ENCODE data around the gene NRXN2. TPM values are rescaled to one million over a fixed set of nuclear protein-coding genes. Genes with fewer than 3 reads are reported as not detected.

Gene NRXN2
- total RNA-seq, 1 donor from 2014 or later, result 2.2 TPM

GRCh38 chr11:64611176-64611575 lies 111.8 kb downstream of the NRXN2 start:
- no peak for DNase-seq (ENCODE audit: low spot score)
- Histone ChIP-seq H2AFZ (replicated peaks) (no peak overlapping the region), H3K4me3 (no peak overlapping the region), H3K36me3 (no peaks in the 10 kb centered on the region), H3K4me2 (no peak overlapping the region), H3K79me2 (ENCODE audit: low read depth) (no peaks in the 10 kb centered on the region), H3F3A (ENCODE audit: low read depth) (no peaks in the 10 kb centered on the region), H4K20me1 (ENCODE audit: low read depth) (no peaks in the 10 kb centered on the region), H3K27ac (no peak overlapping the region), H3K9me3 (ENCODE audit: low read depth) (no peaks in the 10 kb centered on the region), H3K9ac (no peak overlapping the region), H3K4me1 (peaks cover 21% of the 10 kb centered on the region), H3K27me3 (no peaks in the 10 kb centered on the region)
- Mint-ChIP-seq H3K4me1 (peaks cover 17% of the 10 kb centered on the region), H3K9me3 (no peaks in the 10 kb centered on the region), H3K36me3 (peaks cover 9% of the 10 kb centered on the region), H3K27ac (peak overlapping the region; percentile 60), H3K27me3 (ENCODE audit: insufficient read depth, low read depth) (peaks cover 7% of the 10 kb centered on the region), H3K4me3 (no peak overlapping the region)
- TF ChIP-seq, protein P1, sequence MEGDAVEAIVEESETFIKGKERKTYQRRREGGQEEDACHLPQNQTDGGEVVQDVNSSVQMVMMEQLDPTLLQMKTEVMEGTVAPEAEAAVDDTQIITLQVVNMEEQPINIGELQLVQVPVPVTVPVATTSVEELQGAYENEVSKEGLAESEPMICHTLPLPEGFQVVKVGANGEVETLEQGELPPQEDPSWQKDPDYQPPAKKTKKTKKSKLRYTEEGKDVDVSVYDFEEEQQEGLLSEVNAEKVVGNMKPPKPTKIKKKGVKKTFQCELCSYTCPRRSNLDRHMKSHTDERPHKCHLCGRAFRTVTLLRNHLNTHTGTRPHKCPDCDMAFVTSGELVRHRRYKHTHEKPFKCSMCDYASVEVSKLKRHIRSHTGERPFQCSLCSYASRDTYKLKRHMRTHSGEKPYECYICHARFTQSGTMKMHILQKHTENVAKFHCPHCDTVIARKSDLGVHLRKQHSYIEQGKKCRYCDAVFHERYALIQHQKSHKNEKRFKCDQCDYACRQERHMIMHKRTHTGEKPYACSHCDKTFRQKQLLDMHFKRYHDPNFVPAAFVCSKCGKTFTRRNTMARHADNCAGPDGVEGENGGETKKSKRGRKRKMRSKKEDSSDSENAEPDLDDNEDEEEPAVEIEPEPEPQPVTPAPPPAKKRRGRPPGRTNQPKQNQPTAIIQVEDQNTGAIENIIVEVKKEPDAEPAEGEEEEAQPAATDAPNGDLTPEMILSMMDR (IDR thresholded peaks at IDR 0.05), result no peak
- no peak for TF ChIP-seq EZH2 (IDR thresholded peaks at IDR 0.05)
- no peak for TF ChIP-seq EZH2phosphoT487 (IDR thresholded peaks at IDR 0.05)

GRCh38 chr11:64610596-64610995 lies 112.4 kb downstream of the NRXN2 start:
- no peaks in the 10 kb centered on the region for H3K79me2 ChIP-seq (ENCODE audit: low read depth)
- H3K9me3 Mint-ChIP-seq, result no peaks in the 10 kb centered on the region
- no peak overlapping the region for H3K9ac ChIP-seq
- peak overlapping the region; percentile 60 for H3K27ac Mint-ChIP-seq
- H3K27me3 Mint-ChIP-seq (ENCODE audit: insufficient read depth, low read depth), result peaks cover 7% of the 10 kb centered on the region
- H3K4me2 ChIP-seq, result no peak overlapping the region
- no peak for DNase-seq (ENCODE audit: low spot score)
- no peaks in the 10 kb centered on the region for H3K36me3 ChIP-seq
- H4K20me1 ChIP-seq (ENCODE audit: low read depth), result no peaks in the 10 kb centered on the region
- TF ChIP-seq EZH2phosphoT487 (IDR thresholded peaks at IDR 0.05) (no peak), EZH2 (IDR thresholded peaks at IDR 0.05) (no peak)
- TF ChIP-seq, protein P1 (IDR thresholded peaks at IDR 0.05), result no peak
- no peak overlapping the region for H3K27ac ChIP-seq
- no peak overlapping the region for H2AFZ ChIP-seq (replicated peaks)
- no peaks in the 10 kb centered on the region for H3F3A ChIP-seq (ENCODE audit: low read depth)
- H3K4me1 Mint-ChIP-seq, result peaks cover 20% of the 10 kb centered on the region
- no peaks in the 10 kb centered on the region for H3K27me3 ChIP-seq
- H3K4me3 ChIP-seq, result no peak overlapping the region
- H3K9me3 ChIP-seq (ENCODE audit: low read depth), result no peaks in the 10 kb centered on the region
- H3K4me1 ChIP-seq, result peaks cover 21% of the 10 kb centered on the region
- H3K36me3 Mint-ChIP-seq, result peaks cover 5% of the 10 kb centered on the region
- no peak overlapping the region for H3K4me3 Mint-ChIP-seq

- no peaks in the 10 kb centered on the region for H4K20me1 ChIP-seq (ENCODE audit: low read depth)
- peaks cover 26% of the 10 kb centered on the region for H3K4me1 Mint-ChIP-seq
- H3K9ac ChIP-seq, result no peak overlapping the region
- H3K4me2 ChIP-seq, result no peak overlapping the region
- H3K9me3 Mint-ChIP-seq, result no peaks in the 10 kb centered on the region
- no peaks in the 10 kb centered on the region for H3K9me3 ChIP-seq (ENCODE audit: low read depth)
- TF ChIP-seq, protein P1 (IDR thresholded peaks at IDR 0.05), result no peak
- TF ChIP-seq EZH2 (IDR thresholded peaks at IDR 0.05), result no peak
- TF ChIP-seq EZH2phosphoT487 (IDR thresholded peaks at IDR 0.05), result no peak
- peaks cover 4% of the 10 kb centered on the region for H3K36me3 Mint-ChIP-seq
- H3F3A ChIP-seq (ENCODE audit: low read depth), result no peaks in the 10 kb centered on the region
- H3K27me3 ChIP-seq, result no peaks in the 10 kb centered on the region
- DNase-seq (ENCODE audit: low spot score), result no peak
- no peak overlapping the region for H3K4me3 Mint-ChIP-seq
- H3K36me3 ChIP-seq, result no peaks in the 10 kb centered on the region
- peaks cover 11% of the 10 kb centered on the region for H3K27me3 Mint-ChIP-seq (ENCODE audit: insufficient read depth, low read depth)
- H3K79me2 ChIP-seq (ENCODE audit: low read depth), result no peaks in the 10 kb centered on the region
- no peak overlapping the region for H3K27ac Mint-ChIP-seq
- H3K4me1 ChIP-seq, result peaks cover 21% of the 10 kb centered on the region
- H3K27ac ChIP-seq, result no peak overlapping the region
- H2AFZ ChIP-seq (replicated peaks), result no peak overlapping the region
- no peak overlapping the region for H3K4me3 ChIP-seq
These were observed 113.5 kb downstream of the NRXN2 start for GRCh38 chr11:64609436-64610047.
